K562 (cell line): ENCODE data around the gene NEU1. TPM values are rescaled to one million over a fixed set of nuclear protein-coding genes. Genes with fewer than 3 reads are reported as not detected.
"Not testable (repeated sequence)": the region's sequence is repeated elsewhere in the genome, so short reads cannot be mapped to it uniquely, and the experiment has no call there.

ENCODE experiments used
- AFF4 ChIP-seq: sonication (generic); formaldehyde crosslinking; IDR thresholded peaks from 2 replicates; pipeline ENCODE4 v1.8.0; 2023; ENCODE audit warnings: mild to moderate bottlenecking, missing genetic modification reagents
- CXXC5 ChIP-seq: fragments of 250-450 bp; sonication (Bioruptor Pico); IDR thresholded peaks from 2 replicates; pipeline ENCODE4 v1.8.0; 2022; ENCODE audit warnings: inconsistent platforms, mild to moderate bottlenecking, moderate library complexity
- HDAC2 ChIP-seq: fragments of 450-650 bp; IDR thresholded peaks from 2 replicates; pipeline ENCODE4 v1.6.1; 2016; ENCODE audit warnings: mild to moderate bottlenecking
- MITF ChIP-seq: IDR thresholded peaks from 2 replicates; pipeline ENCODE4 v1.6.1; 2014; ENCODE audit warnings: antibody characterized with exemption
- NKRF ChIP-seq: fragments of 450-650 bp; IDR thresholded peaks from 2 replicates; pipeline ENCODE4 v1.6.1; 2016; ENCODE audit warnings: borderline replicate concordance
- OTX1 ChIP-seq: fragments of 450-650 bp; formaldehyde crosslinking; IDR thresholded peaks from 2 replicates; pipeline ENCODE4 v1.4.0; 2022; ENCODE audit warnings: mild to moderate bottlenecking
- PML ChIP-seq: IDR thresholded peaks from 2 replicates; pipeline ENCODE4 v1.6.1; 2012; ENCODE audit warnings: low read length, inconsistent platforms
- RAD21 ChIP-seq, 2 experiments: fragments of 250-450 bp in 1 of 2; fragments of 450-650 bp in 1 of 2; sonication (Bioruptor Pico) in 1 of 2; formaldehyde crosslinking in 1 of 2; IDR thresholded peaks in 1 of 2; conservative IDR thresholded peaks in 1 of 2; 2 replicates each; pipeline versions ENCODE4 v1.4.0 to v1.8.0; 2020 to 2022; ENCODE audit warnings: mild to moderate bottlenecking in 2 of 2, moderate library complexity in 1 of 2
- TBP ChIP-seq: optimal IDR thresholded peaks from 2 replicates; pipeline ENCODE3; 2011; ENCODE audit warnings: low read depth, low read length, improper control_type of control experiment
- TOE1 ChIP-seq, 2 experiments: fragments of 450-650 bp in 1 of 2; sonication (generic) in 1 of 2; formaldehyde crosslinking in 1 of 2; IDR thresholded peaks; 2 replicates each; pipeline versions ENCODE4 v1.7.1 to v1.8.0; 2016 to 2022; ENCODE audit warnings: borderline replicate concordance in 2 of 2, mild to moderate bottlenecking in 2 of 2, antibody characterized with exemption in 1 of 2, inconsistent platforms in 1 of 2, low read depth in 1 of 2, missing genetic modification reagents in 1 of 2, moderate library complexity in 1 of 2
- TSC22D4 ChIP-seq: fragments of 450-650 bp; IDR thresholded peaks from 2 replicates; pipeline ENCODE4 v1.6.1; 2016; ENCODE audit warnings: missing genetic modification characterization, missing biosample characterization, control low read depth
- UBTF ChIP-seq, 2 experiments: IDR thresholded peaks; 2 replicates each; pipeline ENCODE4 v1.6.1; 2012; ENCODE audit warnings: improper control_type of control experiment in 2 of 2, low read depth in 2 of 2, low read length in 2 of 2, borderline replicate concordance in 1 of 2
- ZBTB33 ChIP-seq: sonication (generic); formaldehyde crosslinking; IDR thresholded peaks from 2 replicates; pipeline ENCODE4 v1.8.1; 2023; ENCODE audit warnings: mild to moderate bottlenecking, missing genetic modification reagents
- polyA plus RNA-seq, 8 experiments: library from polyadenylated mRNA; depleted of rRNA in 4 of 8; stranded (reverse) in 5 of 8; unstranded in 3 of 8; fragments of >200 nt; fragmentation: Nextera tagmentation in 2 of 8; fragmentation: Illumina TruSeq in 1 of 8; extraction: Ambion mirVana in 2 of 8; extraction: Trizol in 1 of 8; gene quantifications; 2 replicates each; pipeline versions ENCODE4 v1.2.1 to v1.2.3, GENCODE V29; 2011 to 2014; ENCODE audit warnings: inconsistent platforms in 1 of 8, missing spikeins in 1 of 8
- total RNA-seq, 7 experiments: library from RNA; depleted of rRNA in 6 of 7; stranded (reverse); fragments of >200 nt in 6 of 7; fragmentation: Illumina TruSeq in 2 of 7; extraction: Trizol in 2 of 7; gene quantifications; 2 replicates each; pipeline versions ENCODE4 v1.2.1 to v1.2.3, GENCODE V29; 2011 to 2021; ENCODE audit warnings: low replicate concordance in 1 of 7

Gene NEU1
- total and polyA plus RNA-seq, 9 of the 15 experiments (the other 6 are each of a cell fraction or from before 2014, with no cell fraction given) = 14.8 to 67.8 (median 51.0) TPM

GRCh38 chr6:31817929-31818511 lies 44.6 kb downstream of the NEU1 start (continued):
- 0 out of 2 replicates have a peak, but pooled peaks have one; percentile 10 for TF ChIP-seq ZBTB33 (CRISPR knock-in tag)
- TF ChIP-seq HDAC2 = 0 out of 2 replicates have a peak, but pooled peaks have one; percentile 2
- TF ChIP-seq TOE1 (IDR thresholded peaks at IDR 0.05; ENCODE audit: borderline replicate concordance) = not testable (repeated sequence)
- TF ChIP-seq TOE1 (CRISPR knock-in tag; IDR thresholded peaks at IDR 0.05; ENCODE audit: borderline replicate concordance, low read depth) = 0 out of 2 replicates have a peak, but pooled peaks have one; percentile 63
- peak; percentile 26; the same call in 1 of the 2 replicates for TF ChIP-seq CXXC5
- peak; percentile 66 for TF ChIP-seq TBP
- peak in 1 of 2 experiments; percentile 12; a peak in 1 of 4 replicates for TF ChIP-seq RAD21 (CRISPR knock-in tag; conservative IDR thresholded peaks at IDR 0.05 in 1 of 2, IDR thresholded peaks at IDR 0.05 in 1 of 2)
- peak; percentile 61; the same call in 1 of the 2 replicates for TF ChIP-seq AFF4 (CRISPR knock-in tag)
- 0 out of 2 replicates have a peak, but pooled peaks have one; percentile 9 for TF ChIP-seq TSC22D4 (tag)
- TF ChIP-seq MITF = peak; percentile 56; the same call in 1 of the 2 replicates
- peak; percentile 61; the same call in 1 of the 2 replicates for TF ChIP-seq PML
- 0 out of 4 replicates have a peak, but pooled peaks have one; percentile 35 to 38 for TF ChIP-seq UBTF (IDR thresholded peaks at IDR 0.05; ENCODE audit: borderline replicate concordance in 1 of 2, low read depth in 2 of 2, low read length in 2 of 2)
- peak; percentile 46; the same call in 1 of the 2 replicates for TF ChIP-seq OTX1 (CRISPR knock-in tag)
- peak; percentile 52; the same call in 1 of the 2 replicates for TF ChIP-seq NKRF
